Astrocyte of the cerebellum (primary cell): ENCODE results near the gene MARK4.
"Not testable (repeated sequence)": the region's sequence is repeated elsewhere in the genome, so short reads cannot be mapped to it uniquely, and the experiment has no call there.

Experiments
- DNase-seq: peaks from one replicate; pipeline ENCODE4 v3.0.0-alpha.2; 2011; ENCODE audit warnings: low read depth
- H3K4me3 ChIP-seq: 2 replicates; pipeline ENCODE4 v1.5.1; 2011; ENCODE audit warnings: mild to moderate bottlenecking, low read depth, low read length, moderate library complexity
- in situ Hi-C: cut with HindIII; loops from 2 replicates; pipeline ENCODE4 v1.10.0; 2017; ENCODE audit warnings: low sequenced_read_pairs
- TF ChIP-seq, protein P1 (sequence below): IDR thresholded peaks from 2 replicates; pipeline ENCODE4 v1.5.1; 2012; ENCODE audit warnings: low read length, low read depth, moderate library complexity, mild to moderate bottlenecking; ENCODE audit errors: missing control alignments

Gene MARK4

DNA sequence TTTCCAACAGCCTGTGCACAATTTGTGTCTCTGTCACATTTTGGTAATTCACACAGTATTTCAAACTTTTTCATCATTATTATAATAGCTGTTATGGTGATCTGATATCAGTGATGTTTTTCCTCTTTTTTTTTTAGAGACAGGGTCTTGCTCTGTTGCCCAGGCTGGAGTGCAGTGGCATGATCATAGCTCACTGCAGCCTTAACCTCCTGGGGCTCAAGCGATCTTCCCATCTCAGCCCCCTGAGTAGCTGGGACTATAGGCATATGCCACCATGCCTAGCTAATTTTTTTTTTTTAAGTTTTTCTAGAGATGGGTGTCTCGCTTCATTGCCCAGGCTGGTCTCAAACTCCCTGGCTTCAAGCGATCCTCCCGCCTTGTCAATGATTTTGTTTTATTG is 5.8 kb downstream of the MARK4 start:
- TF ChIP-seq, protein P1, sequence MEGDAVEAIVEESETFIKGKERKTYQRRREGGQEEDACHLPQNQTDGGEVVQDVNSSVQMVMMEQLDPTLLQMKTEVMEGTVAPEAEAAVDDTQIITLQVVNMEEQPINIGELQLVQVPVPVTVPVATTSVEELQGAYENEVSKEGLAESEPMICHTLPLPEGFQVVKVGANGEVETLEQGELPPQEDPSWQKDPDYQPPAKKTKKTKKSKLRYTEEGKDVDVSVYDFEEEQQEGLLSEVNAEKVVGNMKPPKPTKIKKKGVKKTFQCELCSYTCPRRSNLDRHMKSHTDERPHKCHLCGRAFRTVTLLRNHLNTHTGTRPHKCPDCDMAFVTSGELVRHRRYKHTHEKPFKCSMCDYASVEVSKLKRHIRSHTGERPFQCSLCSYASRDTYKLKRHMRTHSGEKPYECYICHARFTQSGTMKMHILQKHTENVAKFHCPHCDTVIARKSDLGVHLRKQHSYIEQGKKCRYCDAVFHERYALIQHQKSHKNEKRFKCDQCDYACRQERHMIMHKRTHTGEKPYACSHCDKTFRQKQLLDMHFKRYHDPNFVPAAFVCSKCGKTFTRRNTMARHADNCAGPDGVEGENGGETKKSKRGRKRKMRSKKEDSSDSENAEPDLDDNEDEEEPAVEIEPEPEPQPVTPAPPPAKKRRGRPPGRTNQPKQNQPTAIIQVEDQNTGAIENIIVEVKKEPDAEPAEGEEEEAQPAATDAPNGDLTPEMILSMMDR = no peak
- no peak overlapping the region for H3K4me3 ChIP-seq
- DNase-seq = no peak
- in situ Hi-C loops = no loop called here

DNA sequence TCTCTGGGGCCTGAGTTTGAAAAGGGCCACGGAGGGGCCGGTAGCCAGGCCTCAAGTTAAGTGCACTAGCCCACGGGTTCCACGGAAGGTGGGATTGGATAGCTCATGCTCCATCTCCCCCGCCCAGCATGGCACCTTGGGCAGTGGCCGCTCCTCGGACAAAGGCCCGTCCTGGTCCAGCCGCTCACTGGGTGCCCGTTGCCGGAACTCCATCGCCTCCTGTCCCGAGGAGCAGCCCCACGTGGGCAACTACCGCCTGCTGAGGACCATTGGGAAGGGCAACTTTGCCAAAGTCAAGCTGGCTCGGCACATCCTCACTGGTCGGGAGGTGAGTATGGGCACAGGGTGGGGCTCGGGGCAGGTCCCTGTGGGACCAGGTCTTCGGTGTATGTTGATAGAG is 7.8 kb downstream of the MARK4 start:
- no peak overlapping the region for H3K4me3 ChIP-seq
- in situ Hi-C loops = no loop called here
- TF ChIP-seq, protein P1 = no peak
- no peak for DNase-seq

DNA sequence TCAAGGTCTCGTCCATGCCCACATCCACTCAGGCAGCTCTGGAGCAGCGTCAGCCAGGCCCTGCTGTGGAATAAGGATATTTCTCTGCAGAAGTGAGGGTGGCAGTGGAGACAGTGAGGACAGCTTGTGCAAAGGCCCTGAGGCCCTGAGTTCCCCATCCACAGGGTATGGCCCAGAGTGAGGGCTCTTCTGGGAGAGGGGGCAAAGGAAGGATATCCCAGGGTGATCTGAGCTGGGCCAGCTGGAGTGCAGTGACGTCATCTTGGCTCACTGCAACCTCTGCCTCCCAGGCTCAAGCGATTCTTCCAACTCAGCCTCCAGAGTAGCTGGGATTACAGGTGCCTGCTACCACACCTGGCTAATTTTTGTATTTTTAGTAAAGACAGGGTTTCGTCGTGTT is 11.5 kb downstream of the MARK4 start:
- DNase-seq = no peak
- in situ Hi-C loops = no loop called here

DNA sequence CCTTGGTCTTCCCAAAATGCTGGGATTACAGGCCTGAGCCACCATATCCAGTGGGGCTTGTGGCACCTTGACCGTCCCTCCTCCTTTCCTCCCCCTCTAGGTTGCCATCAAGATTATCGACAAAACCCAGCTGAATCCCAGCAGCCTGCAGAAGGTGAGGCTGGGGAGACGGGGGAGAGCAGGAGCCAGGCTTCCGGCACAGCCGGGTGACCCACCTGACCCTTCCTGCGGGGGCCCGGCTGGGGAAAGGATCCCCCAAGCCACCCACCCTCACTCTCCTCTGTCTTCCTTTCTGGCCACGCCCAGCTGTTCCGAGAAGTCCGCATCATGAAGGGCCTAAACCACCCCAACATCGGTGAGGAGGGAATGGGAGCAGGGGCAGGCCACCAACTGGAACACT is 11.9 kb downstream of the MARK4 start:
- in situ Hi-C loops = no loop called here
- TF ChIP-seq, protein P1 = no peak
- H3K4me3 ChIP-seq = no peak overlapping the region
- DNase-seq = no peak

More for the DNA sequence above, 11.5 kb downstream of the MARK4 start:
- TF ChIP-seq, protein P1 = no peak
- H3K4me3 ChIP-seq = no peak overlapping the region

DNA sequence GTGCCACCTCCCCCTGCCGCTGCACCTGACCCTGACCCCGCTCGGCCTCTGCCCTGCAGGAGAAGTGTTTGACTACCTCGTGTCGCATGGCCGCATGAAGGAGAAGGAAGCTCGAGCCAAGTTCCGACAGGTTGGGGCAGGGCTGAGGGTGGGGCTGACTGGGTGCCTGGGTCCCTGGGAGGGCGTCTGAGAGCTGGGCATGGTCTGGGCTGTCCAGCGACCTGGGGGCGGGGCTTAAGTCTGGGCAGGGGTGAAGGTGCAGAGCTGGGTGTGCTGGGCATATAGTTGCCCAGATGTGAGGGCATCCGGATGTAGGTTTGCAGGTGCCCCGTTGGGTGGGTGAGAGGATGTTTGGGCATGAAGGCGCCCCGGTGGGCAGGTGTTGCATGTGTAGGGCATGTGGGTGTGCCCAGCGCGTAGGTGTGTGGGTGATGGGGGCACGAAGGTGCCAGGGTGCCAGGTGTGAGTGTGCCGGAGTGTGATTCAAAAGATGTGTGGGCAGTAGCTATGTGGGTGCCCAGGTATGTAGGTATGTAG is 13.8 kb downstream of the MARK4 start:
- no peak for DNase-seq
- no peak overlapping the region for H3K4me3 ChIP-seq
- TF ChIP-seq, protein P1 = no peak
- in situ Hi-C loops = no loop called here

DNA sequence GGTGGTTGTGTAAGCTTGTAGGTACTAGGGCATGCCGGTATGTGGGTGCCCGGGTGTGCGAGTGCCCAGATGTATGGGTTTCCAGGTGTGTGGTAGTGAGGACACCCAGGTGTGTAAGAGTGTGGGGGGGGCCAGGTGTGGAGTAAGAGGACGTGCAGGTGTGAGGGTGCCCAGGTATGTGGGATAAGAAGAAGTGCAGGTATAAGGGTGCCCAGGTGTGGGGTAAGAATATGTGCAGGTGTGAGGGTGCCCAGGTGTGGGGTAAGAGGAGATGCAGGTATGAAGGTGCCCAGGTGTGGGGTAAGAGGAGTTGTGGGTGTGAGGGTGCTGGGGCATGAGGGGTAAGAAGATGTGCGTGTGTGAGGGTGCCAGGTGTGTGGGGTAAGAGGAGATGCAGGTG is 14.3 kb downstream of the MARK4 start:
- H3K4me3 ChIP-seq = no peak overlapping the region
- DNase-seq = no peak
- TF ChIP-seq, protein P1 = no peak
- in situ Hi-C loops = no loop called here

DNA sequence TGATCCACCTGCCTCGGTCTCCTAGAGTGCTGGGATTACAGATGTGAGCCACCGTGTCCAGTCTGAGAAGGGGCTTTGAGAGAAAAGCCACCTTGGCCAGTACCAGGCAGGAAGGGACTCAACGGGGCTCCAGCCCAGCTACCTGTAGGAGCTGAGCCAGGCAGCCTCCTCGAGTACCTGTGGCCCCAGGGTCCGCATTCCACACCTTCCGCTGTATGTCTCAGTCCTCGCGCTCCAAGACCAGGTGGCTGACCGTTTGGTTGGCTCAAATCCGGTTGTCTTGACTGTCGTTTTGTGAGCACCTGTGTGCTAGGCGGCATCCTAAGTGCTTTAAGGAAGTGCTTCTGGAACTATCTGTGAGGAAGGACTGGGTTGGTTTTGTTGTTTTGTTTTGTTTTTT is 16.2 kb downstream of the MARK4 start:
- TF ChIP-seq, protein P1 = no peak
- DNase-seq = no peak
- in situ Hi-C loops = no loop called here
- no peak overlapping the region for H3K4me3 ChIP-seq

DNA sequence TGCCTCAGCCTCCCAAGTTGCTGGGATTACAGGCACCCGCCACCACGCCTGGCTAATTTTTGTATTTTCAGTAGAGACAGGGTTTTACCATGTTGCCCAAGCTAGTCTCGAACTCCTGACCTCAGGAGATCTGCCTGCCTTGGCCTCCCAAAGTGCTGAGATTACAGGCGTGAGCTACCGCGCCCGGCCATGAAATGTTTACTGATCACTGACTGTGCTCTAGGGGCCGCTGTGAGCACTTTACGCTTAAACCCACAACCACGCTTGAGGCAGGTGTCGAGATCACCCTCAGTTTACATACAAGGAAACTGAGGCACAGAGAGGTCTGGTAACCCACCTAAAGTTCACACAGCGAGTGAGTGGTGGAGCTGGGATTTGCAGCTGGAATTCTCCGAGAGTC is 18.9 kb downstream of the MARK4 start:
- DNase-seq, H3K4me3 ChIP-seq, in situ Hi-C loops: not testable (repeated sequence)
